Measurements from ENCODE around the gene TLCD3B.
"Not testable (repeated sequence)": the region's sequence is repeated elsewhere in the genome, so short reads cannot be mapped to it uniquely, and the experiment has no call there.

The TLCD3B gene

GRCh38 chr16:30063278-30063892, 32.3 kb upstream of the TLCD3B start:
- in situ Hi-C loops (cut with MboI; ENCODE audit: low sequenced_read_pairs): no loop called here

GRCh38 chr16:30060836-30061554, 29.9 kb upstream of the TLCD3B start:
- in situ Hi-C loops (cut with MboI; ENCODE audit: low sequenced_read_pairs): no loop called here

- in situ Hi-C loops (cut with MboI; ENCODE audit: low sequenced_read_pairs): no loop called here
Measured at GRCh38 chr16:30060346-30060745, 29.3 kb upstream of the TLCD3B start.

GRCh38 chr16:30054959-30055553, 24.0 kb upstream of the TLCD3B start:
- in situ Hi-C loops (cut with MboI; ENCODE audit: low sequenced_read_pairs): no loop called here

- in situ Hi-C loops (cut with MboI; ENCODE audit: low sequenced_read_pairs): no loop called here
Measured at GRCh38 chr16:30054451-30054850, 23.4 kb upstream of the TLCD3B start.

GRCh38 chr16:30053376-30054015, 22.4 kb upstream of the TLCD3B start:
- in situ Hi-C loops (cut with MboI; ENCODE audit: low sequenced_read_pairs): no loop called here

- in situ Hi-C loops (cut with MboI; ENCODE audit: low sequenced_read_pairs): no loop called here
Measured at GRCh38 chr16:30052671-30053372, 21.8 kb upstream of the TLCD3B start.

GRCh38 chr16:30051518-30051917, 20.4 kb upstream of the TLCD3B start:
- in situ Hi-C loops (cut with MboI; ENCODE audit: low sequenced_read_pairs): no loop called here

GRCh38 chr16:30049871-30050270, 18.8 kb upstream of the TLCD3B start:
- in situ Hi-C loops (cut with MboI; ENCODE audit: low sequenced_read_pairs): no loop called here

GRCh38 chr16:30046588-30046987, 15.5 kb upstream of the TLCD3B start:
- in situ Hi-C loops (cut with MboI; ENCODE audit: low sequenced_read_pairs): no loop called here

GRCh38 chr16:30046178-30046577, 15.1 kb upstream of the TLCD3B start:
- in situ Hi-C loops (cut with MboI; ENCODE audit: low sequenced_read_pairs): no loop called here

- in situ Hi-C loops (cut with MboI; ENCODE audit: low sequenced_read_pairs): no loop called here
Measured at GRCh38 chr16:30041841-30042240, 10.8 kb upstream of the TLCD3B start.

- in situ Hi-C loops (cut with MboI; ENCODE audit: low sequenced_read_pairs): not testable (repeated sequence)
Measured at GRCh38 chr16:30040690-30041089, 9.6 kb upstream of the TLCD3B start.

- in situ Hi-C loops (cut with MboI; ENCODE audit: low sequenced_read_pairs): no loop called here
Measured at GRCh38 chr16:30040221-30040620, 9.2 kb upstream of the TLCD3B start.

GRCh38 chr16:30033270-30033669, 2.2 kb upstream of the TLCD3B start:
- in situ Hi-C loops (cut with MboI; ENCODE audit: low sequenced_read_pairs): no loop called here

GRCh38 chr16:30032083-30032819, 1.2 kb upstream of the TLCD3B start:
- in situ Hi-C loops (cut with MboI; ENCODE audit: low sequenced_read_pairs): no loop called here

- in situ Hi-C loops (cut with MboI; ENCODE audit: low sequenced_read_pairs): no loop called here
Measured at GRCh38 chr16:30031477-30031918, 427 bp upstream of the TLCD3B start.

- in situ Hi-C loops (cut with MboI; ENCODE audit: low sequenced_read_pairs): no loop called here
Measured at GRCh38 chr16:30030011-30030685, 923 bp downstream of the TLCD3B start.

- in situ Hi-C loops (cut with MboI; ENCODE audit: low sequenced_read_pairs): no loop called here
Measured at GRCh38 chr16:30028438-30029076, 2.5 kb downstream of the TLCD3B start.
